ENCODE measurements around the gene MYOZ2.

Gene MYOZ2

DNA sequence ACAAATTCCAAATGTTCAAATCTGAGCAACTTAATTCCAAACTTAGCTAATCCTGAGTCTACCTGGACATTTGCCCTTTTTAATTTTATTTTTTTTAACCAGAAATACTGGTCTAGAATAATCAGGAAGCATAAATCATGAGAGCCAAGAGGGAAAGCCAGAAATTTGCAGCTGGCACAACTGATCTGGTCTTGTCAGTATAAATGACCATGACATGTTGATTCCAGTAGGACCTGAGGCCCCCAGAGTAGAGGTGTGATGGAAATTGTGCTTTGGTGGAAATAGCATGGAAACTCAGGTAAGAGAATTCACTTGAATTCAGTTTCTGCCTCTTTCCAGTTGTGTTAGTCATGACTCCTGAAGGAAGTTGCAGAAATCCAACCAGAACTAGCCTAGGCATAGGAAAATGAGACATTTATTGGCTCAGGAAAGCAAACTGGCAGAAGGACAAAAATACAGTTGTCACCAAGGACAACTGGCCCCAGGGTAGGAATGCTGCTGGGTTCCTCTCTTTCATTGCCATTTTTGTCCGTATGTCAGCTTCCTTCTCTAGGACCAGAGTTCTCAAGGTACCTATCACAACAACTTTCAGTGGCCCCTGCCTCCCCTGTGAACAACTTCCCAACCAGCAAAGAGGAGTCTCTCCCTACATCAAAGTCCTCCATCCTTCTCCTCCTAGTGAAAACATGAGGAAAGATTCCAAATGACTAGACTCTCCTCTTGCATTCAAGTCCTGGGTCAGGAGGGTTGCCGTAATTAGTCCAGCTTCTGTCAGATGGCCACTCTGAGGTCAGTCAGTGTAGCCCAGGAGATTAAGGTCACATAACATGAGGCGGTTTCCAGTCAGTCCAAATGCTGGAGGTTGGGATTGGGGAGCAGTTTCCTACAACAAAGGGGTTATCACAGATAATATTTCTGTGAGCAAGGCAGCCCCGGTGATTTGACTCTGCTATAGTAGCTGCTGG, 29.3 kb upstream of the MYOZ2 start:
- TF ChIP-seq ZFP30 (CRISPR knock-in tag; IDR thresholded peaks at IDR 0.05) (no peak), PPARA (CRISPR knock-in tag; IDR thresholded peaks at IDR 0.05; ENCODE audit: borderline replicate concordance) (no peak)
- ATAC-seq = no peak

GRCh38 chr4:119110121-119110520, 25.5 kb upstream of the MYOZ2 start:
- TF ChIP-seq ZNF70 (CRISPR knock-in tag; IDR thresholded peaks at IDR 0.05) = no peak
- TF ChIP-seq ZFP30 (CRISPR knock-in tag; IDR thresholded peaks at IDR 0.05) = no peak
- TF ChIP-seq, protein P1, sequence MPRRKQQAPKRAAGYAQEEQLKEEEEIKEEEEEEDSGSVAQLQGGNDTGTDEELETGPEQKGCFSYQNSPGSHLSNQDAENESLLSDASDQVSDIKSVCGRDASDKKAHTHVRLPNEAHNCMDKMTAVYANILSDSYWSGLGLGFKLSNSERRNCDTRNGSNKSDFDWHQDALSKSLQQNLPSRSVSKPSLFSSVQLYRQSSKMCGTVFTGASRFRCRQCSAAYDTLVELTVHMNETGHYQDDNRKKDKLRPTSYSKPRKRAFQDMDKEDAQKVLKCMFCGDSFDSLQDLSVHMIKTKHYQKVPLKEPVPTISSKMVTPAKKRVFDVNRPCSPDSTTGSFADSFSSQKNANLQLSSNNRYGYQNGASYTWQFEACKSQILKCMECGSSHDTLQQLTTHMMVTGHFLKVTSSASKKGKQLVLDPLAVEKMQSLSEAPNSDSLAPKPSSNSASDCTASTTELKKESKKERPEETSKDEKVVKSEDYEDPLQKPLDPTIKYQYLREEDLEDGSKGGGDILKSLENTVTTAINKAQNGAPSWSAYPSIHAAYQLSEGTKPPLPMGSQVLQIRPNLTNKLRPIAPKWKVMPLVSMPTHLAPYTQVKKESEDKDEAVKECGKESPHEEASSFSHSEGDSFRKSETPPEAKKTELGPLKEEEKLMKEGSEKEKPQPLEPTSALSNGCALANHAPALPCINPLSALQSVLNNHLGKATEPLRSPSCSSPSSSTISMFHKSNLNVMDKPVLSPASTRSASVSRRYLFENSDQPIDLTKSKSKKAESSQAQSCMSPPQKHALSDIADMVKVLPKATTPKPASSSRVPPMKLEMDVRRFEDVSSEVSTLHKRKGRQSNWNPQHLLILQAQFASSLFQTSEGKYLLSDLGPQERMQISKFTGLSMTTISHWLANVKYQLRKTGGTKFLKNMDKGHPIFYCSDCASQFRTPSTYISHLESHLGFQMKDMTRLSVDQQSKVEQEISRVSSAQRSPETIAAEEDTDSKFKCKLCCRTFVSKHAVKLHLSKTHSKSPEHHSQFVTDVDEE (CRISPR knock-in tag; IDR thresholded peaks at IDR 0.05) = no peak
- no peak for TF ChIP-seq ISL1 (CRISPR knock-in tag; IDR thresholded peaks at IDR 0.05)
- TF ChIP-seq ZC3H10 (CRISPR knock-in tag; IDR thresholded peaks at IDR 0.05) = no peak
- TF ChIP-seq PATZ1 (CRISPR knock-in tag; IDR thresholded peaks at IDR 0.05; ENCODE audit: borderline replicate concordance) = no peak
- no peak for TF ChIP-seq POU6F1 (CRISPR knock-in tag; IDR thresholded peaks at IDR 0.05; ENCODE audit: borderline replicate concordance, low read depth)
- no peak for TF ChIP-seq ARNTL (CRISPR knock-in tag; IDR thresholded peaks at IDR 0.05; ENCODE audit: borderline replicate concordance, low read depth)
- no peak for TF ChIP-seq SNAI2 (CRISPR knock-in tag; IDR thresholded peaks at IDR 0.05)
- TF ChIP-seq BACH2 (CRISPR knock-in tag; IDR thresholded peaks at IDR 0.05; ENCODE audit: borderline replicate concordance) = no peak
- no peak for TF ChIP-seq RARB (CRISPR knock-in tag; IDR thresholded peaks at IDR 0.05)
- ATAC-seq = no peak

DNA sequence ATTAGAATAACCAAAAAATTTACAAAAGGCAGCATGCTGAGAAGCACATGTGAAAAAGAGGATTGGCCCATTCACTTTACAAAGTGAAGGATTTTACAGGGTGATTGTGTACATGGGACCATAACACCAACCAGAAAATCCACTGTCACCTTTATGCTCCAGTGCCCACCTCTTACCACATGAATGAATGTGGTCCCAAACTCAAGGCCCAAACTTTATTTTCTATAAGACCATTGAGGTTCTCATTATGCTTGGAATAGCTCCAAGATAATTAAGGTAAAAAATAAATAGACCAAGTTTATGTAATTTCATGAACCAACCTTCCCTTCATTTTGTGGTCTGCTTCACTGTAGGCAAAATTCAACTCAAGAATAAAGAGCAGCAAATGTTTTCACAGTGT, 24.3 kb upstream of the MYOZ2 start:
- TF ChIP-seq ESRRG (CRISPR knock-in tag; IDR thresholded peaks at IDR 0.05) = no peak
- TF ChIP-seq SNAI2 (CRISPR knock-in tag; IDR thresholded peaks at IDR 0.05) = no peak
- no peak for TF ChIP-seq TOX (CRISPR knock-in tag; IDR thresholded peaks at IDR 0.05; ENCODE audit: borderline replicate concordance)
- TF ChIP-seq ZFP3 (CRISPR knock-in tag; IDR thresholded peaks at IDR 0.05) = no peak
- no peak for TF ChIP-seq PATZ1 (CRISPR knock-in tag; IDR thresholded peaks at IDR 0.05; ENCODE audit: borderline replicate concordance)
- TF ChIP-seq TCF4 (CRISPR knock-in tag; IDR thresholded peaks at IDR 0.05; ENCODE audit: borderline replicate concordance) = no peak
- TF ChIP-seq ZNF8 (CRISPR knock-in tag; IDR thresholded peaks at IDR 0.05) = no peak
- TF ChIP-seq, protein P1 (CRISPR knock-in tag; IDR thresholded peaks at IDR 0.05) = no peak
- TF ChIP-seq ZC3H10 (CRISPR knock-in tag; IDR thresholded peaks at IDR 0.05) = no peak
- TF ChIP-seq BACH2 (CRISPR knock-in tag; IDR thresholded peaks at IDR 0.05; ENCODE audit: borderline replicate concordance) = no peak
- TF ChIP-seq ARNTL (CRISPR knock-in tag; IDR thresholded peaks at IDR 0.05; ENCODE audit: borderline replicate concordance, low read depth) = no peak
- TF ChIP-seq RARB (CRISPR knock-in tag; IDR thresholded peaks at IDR 0.05) = no peak
- no peak for ATAC-seq

All from SK-N-SH treated with all-trans-retinoic acid at 6 μM for 48 hours (cell line).